Measurements from ENCODE around the gene CFAP54. TPM values are rescaled to one million over a fixed set of nuclear protein-coding genes. Genes with fewer than 3 reads are reported as not detected.

Gene CFAP54
- total and polyA plus RNA-seq, 2 of the 4 experiments (the other 2 are of a cell fraction): 0.18 to 0.41 TPM

GRCh38 chr12:96828169-96828789, 338.9 kb downstream of the CFAP54 start:
- Histone ChIP-seq H2BK120ac (ENCODE audit: low read depth, low read length) (no peak overlapping the region), H4K5ac (ENCODE audit: low read depth, low read length) (no peak overlapping the region), H3K14ac (replicated peaks; ENCODE audit: low read depth, low read length) (no peak overlapping the region), H3K56ac (ENCODE audit: extremely low read depth, insufficient read depth, low read length) (no peak overlapping the region), H4K20me1 (ENCODE audit: insufficient read depth, low read length) (no peaks in the 10 kb centered on the region), H4K91ac (ENCODE audit: insufficient read depth, low read depth, low read length) (no peak overlapping the region), H3K27ac (ENCODE audit: insufficient read depth, low read length) (no peak overlapping the region), H3K4me3 (ENCODE audit: insufficient read depth, low read depth, low read length) (no peak overlapping the region), H4K8ac (ENCODE audit: low read depth in 2 of 2, low read length in 2 of 2) (no peak overlapping the region), H3K9ac (ENCODE audit: low read depth, low read length) (no peak overlapping the region), H3K9me3 (ENCODE audit: control insufficient read depth, insufficient read depth, low read length) (no peaks in the 10 kb centered on the region), H3K4me1 (ENCODE audit: control insufficient read depth, insufficient read depth, low read length) (no peaks in the 10 kb centered on the region), H3K79me1 (ENCODE audit: low read depth in 1 of 2, low read length in 2 of 2) (no peaks in the 10 kb centered on the region), H3K27me3 (ENCODE audit: control insufficient read depth, insufficient read depth, low read length) (no peaks in the 10 kb centered on the region), H2AK5ac (ENCODE audit: low read depth, low read length) (no peak overlapping the region), H3K9me1 (ENCODE audit: insufficient read depth, low read length) (no peaks in the 10 kb centered on the region), H2BK20ac (ENCODE audit: low read depth, low read length) (no peak overlapping the region), H2BK15ac (ENCODE audit: low read depth, low read length) (no peak overlapping the region), H3K4me2 (ENCODE audit: low read depth, low read length) (no peak overlapping the region), H3K36me3 (ENCODE audit: control insufficient read depth, insufficient read depth, low read length) (no peaks in the 10 kb centered on the region), H3K18ac (ENCODE audit: low read depth, low read length) (no peak overlapping the region), H2AK9ac (replicated peaks; ENCODE audit: low read depth, low read length, poor library complexity) (no peak overlapping the region), H3K23ac (ENCODE audit: low read depth, low read length) (no peak overlapping the region), H2AFZ (replicated peaks; ENCODE audit: low read length, poor library complexity) (no peak overlapping the region), H2BK5ac (ENCODE audit: low read depth, low read length, poor library complexity, severe bottlenecking) (no peak overlapping the region), H3K4ac (ENCODE audit: low read depth, low read length) (no peak overlapping the region)
- no peak for ATAC-seq (ENCODE audit: low read depth)
- TF ChIP-seq CHD1 (IDR thresholded peaks at IDR 0.05; ENCODE audit: low read depth, low read length) (no peak), CTCF (conservative IDR thresholded peaks at IDR 0.05; ENCODE audit: low read depth, low read length) (no peak), NFE2L2 (IDR thresholded peaks at IDR 0.05; ENCODE audit: low read depth, low read length) (no peak), BHLHE40 (IDR thresholded peaks at IDR 0.05; ENCODE audit: low read depth, low read length) (no peak)
- CTCF ChIA-PET: no interaction called here
- intact Hi-C loops (cut with micrococcal nuclease): no loop called here
- no peak for DNase-seq
- dilution Hi-C loops (cut with HindIII; ENCODE audit: low sequenced_read_pairs, unreplicated experiment): no loop called here
- BruUV-seq (replicated peaks): no TSS peak
- POLR2A ChIA-PET (ENCODE audit: unreplicated experiment): no interaction called here
- in situ Hi-C loops (cut with MboI; ENCODE audit: low sequenced_read_pairs): no loop called here
- 72% methylated on average over 2 of the region's 5 CpGs; no CpG with 5 or more reads in 1 of the 2 experiments for WGBS, 2 experiments (ENCODE audit: extremely low coverage in 2 of 2, insufficient read length in 1 of 2)

Data from IMR-90 (cell line).